ENCODE data around the gene KCNK6.
A peak's percentile ranks its signal among the peaks of the same experiment; 100 is the strongest.

The KCNK6 gene

GRCh38 chr19:38375748-38376147, 56.1 kb downstream of the KCNK6 start:
- Histone ChIP-seq H3K9me3 (ENCODE audit: control extremely low read depth in 1 of 5, control insufficient read depth in 4 of 5, insufficient read depth in 2 of 5, low read depth in 1 of 5, low read length in 4 of 5) (peaks cover 0 to 2% (median 0%) of the 10 kb centered on the region in 5 experiments), H3K4me1 (ENCODE audit: control extremely low read depth in 1 of 4, control insufficient read depth in 4 of 4, insufficient read depth in 4 of 4, low read length in 3 of 4) (peaks cover 15 to 23% (median 20%) of the 10 kb centered on the region in 4 experiments), H3K27me3 (replicated peaks in 2 of 5; ENCODE audit: control insufficient read depth in 4 of 5, insufficient read depth in 5 of 5, low read length in 4 of 5) (no peaks in the 10 kb centered on the region), H3K27ac (ENCODE audit: insufficient read depth in 1 of 2, low read depth in 1 of 2, low read length in 2 of 2, poor library complexity in 1 of 2, severe bottlenecking in 2 of 2) (peak overlapping the region in 1 of 2 experiments; percentile 95), H3K4me3 (ENCODE audit: control insufficient read depth in 1 of 7, extremely low read depth in 1 of 7, insufficient read depth in 4 of 7, low read depth in 2 of 7, low read length in 6 of 7) (peak overlapping the region in 6 of 7 experiments; percentile 84 to 97 (median 92)), H3K36me3 (ENCODE audit: control insufficient read depth in 4 of 4, insufficient read depth in 4 of 4, low read length in 3 of 4) (peaks cover 6 to 27% (median 21%) of the 10 kb centered on the region in 4 experiments)
- POLR2A ChIA-PET = interaction anchor here (1.2 kb wide), 1 partner anchor 11 kb away, joined by 3 read pairs; no protein-coding TSS in a partner anchor
- WGBS (ENCODE audit: insufficient coverage) = 100% methylated on average over 2 of the region's 5 CpGs
- no peak for DNase-seq
- CTCF ChIA-PET = interaction anchor here (0.7 to 1.4 kb wide), 5 partner anchors 10 to 132 kb away, joined by 3 to 5 read pairs (median 3); partner anchors contain the start of gene GGN

DNA sequence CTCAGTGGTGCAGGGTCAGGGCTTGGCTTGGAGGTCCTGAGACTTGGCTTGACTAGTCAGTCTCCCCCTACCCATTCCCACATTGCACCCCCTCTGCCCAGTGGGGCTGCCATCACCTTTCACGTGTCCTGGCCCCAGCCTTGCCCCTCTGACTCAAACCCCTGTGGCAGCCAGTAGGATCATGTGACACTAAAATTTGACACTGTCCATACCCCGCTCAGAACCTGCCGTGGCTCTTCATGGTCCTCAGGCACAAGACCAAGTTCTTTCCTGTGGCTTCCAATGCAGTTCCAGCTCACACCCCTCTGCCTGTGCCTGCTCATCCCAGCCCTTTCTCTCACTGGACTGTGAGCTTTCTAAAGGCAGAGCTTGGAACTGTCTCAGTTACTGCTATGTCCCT, 56.9 kb downstream of the KCNK6 start:
- Histone ChIP-seq H3K4me1 (ENCODE audit: control extremely low read depth in 1 of 4, control insufficient read depth in 4 of 4, insufficient read depth in 4 of 4, low read length in 3 of 4) (peaks cover 15 to 23% (median 20%) of the 10 kb centered on the region in 4 experiments), H3K27me3 (replicated peaks in 2 of 5; ENCODE audit: control insufficient read depth in 4 of 5, insufficient read depth in 5 of 5, low read length in 4 of 5) (no peaks in the 10 kb centered on the region), H3K27ac (ENCODE audit: insufficient read depth in 1 of 2, low read depth in 1 of 2, low read length in 2 of 2, poor library complexity in 1 of 2, severe bottlenecking in 2 of 2) (no peak overlapping the region), H3K36me3 (ENCODE audit: control insufficient read depth in 4 of 4, insufficient read depth in 4 of 4, low read length in 3 of 4) (peaks cover 14 to 35% (median 28%) of the 10 kb centered on the region in 4 experiments), H3K4me3 (ENCODE audit: control insufficient read depth in 1 of 7, extremely low read depth in 1 of 7, insufficient read depth in 4 of 7, low read depth in 2 of 7, low read length in 6 of 7) (no peak overlapping the region), H3K9me3 (ENCODE audit: control extremely low read depth in 1 of 5, control insufficient read depth in 4 of 5, insufficient read depth in 2 of 5, low read depth in 1 of 5, low read length in 4 of 5) (no peaks in the 10 kb centered on the region)
- 90% methylated on average over 3 of the region's 3 CpGs for WGBS (ENCODE audit: insufficient coverage)
- CTCF ChIA-PET = interaction anchor here (1.2 to 1.4 kb wide), 2 partner anchors 11 to 42 kb away, joined by 3 to 5 read pairs; partner anchors contain the start of gene GGN
- POLR2A ChIA-PET = interaction anchor here (1.2 kb wide), 1 partner anchor 10 kb away, joined by 3 read pairs; no protein-coding TSS in a partner anchor
- no peak for DNase-seq

DNA sequence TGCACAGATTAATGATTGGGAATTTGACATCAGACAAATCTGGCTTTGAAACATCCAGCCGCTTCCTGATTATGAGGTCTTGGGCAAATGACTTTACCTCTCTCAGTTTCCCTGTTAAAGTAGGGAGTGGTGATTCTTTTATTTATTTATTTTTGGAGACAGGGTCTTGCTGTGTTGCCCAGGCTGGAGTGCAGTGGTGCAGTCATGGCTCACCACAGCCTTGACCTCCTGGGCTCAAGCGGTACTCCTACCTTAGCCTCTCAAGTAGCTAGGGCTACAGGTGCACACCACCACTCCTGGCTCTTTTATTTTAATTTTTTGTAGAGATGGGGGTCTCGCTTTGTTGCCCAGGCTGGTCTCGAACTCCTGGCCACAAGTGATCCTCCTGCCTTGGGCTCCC, 57.4 kb downstream of the KCNK6 start:
- ChIA-PET POLR2A (interaction anchor here (1.2 kb wide), 1 partner anchor 10 kb away, joined by 3 read pairs; no protein-coding TSS in a partner anchor), CTCF (interaction anchor here (1.1 to 1.4 kb wide), 2 partner anchors 43 to 143 kb away, joined by 3 read pairs; no protein-coding TSS in a partner anchor)
- Histone ChIP-seq H3K27ac (ENCODE audit: insufficient read depth in 1 of 2, low read depth in 1 of 2, low read length in 2 of 2, poor library complexity in 1 of 2, severe bottlenecking in 2 of 2) (no peak overlapping the region), H3K27me3 (replicated peaks in 2 of 5; ENCODE audit: control insufficient read depth in 4 of 5, insufficient read depth in 5 of 5, low read length in 4 of 5) (no peaks in the 10 kb centered on the region), H3K9me3 (ENCODE audit: control extremely low read depth in 1 of 5, control insufficient read depth in 4 of 5, insufficient read depth in 2 of 5, low read depth in 1 of 5, low read length in 4 of 5) (no peaks in the 10 kb centered on the region), H3K36me3 (ENCODE audit: control insufficient read depth in 4 of 4, insufficient read depth in 4 of 4, low read length in 3 of 4) (peaks cover 14 to 40% (median 30%) of the 10 kb centered on the region in 4 experiments), H3K4me3 (ENCODE audit: control insufficient read depth in 1 of 7, extremely low read depth in 1 of 7, insufficient read depth in 4 of 7, low read depth in 2 of 7, low read length in 6 of 7) (no peak overlapping the region), H3K4me1 (ENCODE audit: control extremely low read depth in 1 of 4, control insufficient read depth in 4 of 4, insufficient read depth in 4 of 4, low read length in 3 of 4) (peaks cover 15 to 23% (median 20%) of the 10 kb centered on the region in 4 experiments)
- WGBS (ENCODE audit: insufficient coverage) = 100% methylated on average over 1 of the region's 4 CpGs
- no peak for DNase-seq

DNA sequence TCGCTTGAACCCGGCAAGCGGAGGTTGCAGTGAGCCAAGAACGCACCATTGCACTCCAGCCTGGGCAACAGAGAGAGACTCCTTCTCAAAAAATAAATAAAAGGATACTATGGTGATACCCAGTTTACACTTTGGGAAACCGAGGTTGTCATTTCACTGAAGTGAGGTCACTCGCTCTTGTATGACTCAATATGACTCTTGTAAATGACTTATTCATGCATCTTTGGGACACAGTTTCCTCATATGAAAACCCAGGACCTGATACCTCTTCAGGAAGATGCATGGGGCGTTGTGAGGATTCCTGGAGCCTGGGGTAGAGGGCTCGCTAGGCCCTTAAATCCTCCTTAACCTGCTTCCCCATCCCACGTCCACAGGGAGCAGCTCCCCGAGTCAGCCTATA, 59.2 kb downstream of the KCNK6 start:
- peaks cover 14 to 20% (median 18%) of the 10 kb centered on the region in 4 experiments for H3K4me1 ChIP-seq (ENCODE audit: control extremely low read depth in 1 of 4, control insufficient read depth in 4 of 4, insufficient read depth in 4 of 4, low read length in 3 of 4)
- CTCF ChIA-PET = interaction anchor here (1.3 kb wide), 1 partner anchor 24 kb away, joined by 4 read pairs; the partner anchor contains the start of gene FAM98C
- POLR2A ChIA-PET = no interaction called here
- H3K36me3 ChIP-seq (ENCODE audit: control insufficient read depth in 4 of 4, insufficient read depth in 4 of 4, low read length in 3 of 4) = peaks cover 17 to 55% (median 44%) of the 10 kb centered on the region in 4 experiments
- no peak overlapping the region for H3K27ac ChIP-seq (ENCODE audit: insufficient read depth in 1 of 2, low read depth in 1 of 2, low read length in 2 of 2, poor library complexity in 1 of 2, severe bottlenecking in 2 of 2)
- H3K27me3 ChIP-seq (replicated peaks in 2 of 5; ENCODE audit: control insufficient read depth in 4 of 5, insufficient read depth in 5 of 5, low read length in 4 of 5) = peaks cover 0 to 3% (median 0%) of the 10 kb centered on the region in 5 experiments
- 99% methylated on average over 10 of the region's 10 CpGs for WGBS (ENCODE audit: insufficient coverage)
- no peak for DNase-seq
- no peaks in the 10 kb centered on the region for H3K9me3 ChIP-seq (ENCODE audit: control extremely low read depth in 1 of 5, control insufficient read depth in 4 of 5, insufficient read depth in 2 of 5, low read depth in 1 of 5, low read length in 4 of 5)
- no peak overlapping the region for H3K4me3 ChIP-seq (ENCODE audit: control insufficient read depth in 1 of 7, extremely low read depth in 1 of 7, insufficient read depth in 4 of 7, low read depth in 2 of 7, low read length in 6 of 7)

GRCh38 chr19:38381138-38381537, 61.5 kb downstream of the KCNK6 start:
- Histone ChIP-seq H3K4me1 (ENCODE audit: control extremely low read depth in 1 of 4, control insufficient read depth in 4 of 4, insufficient read depth in 4 of 4, low read length in 3 of 4) (peaks cover 0 to 11% (median 7%) of the 10 kb centered on the region in 4 experiments), H3K4me3 (ENCODE audit: control insufficient read depth in 1 of 7, extremely low read depth in 1 of 7, insufficient read depth in 4 of 7, low read depth in 2 of 7, low read length in 6 of 7) (no peak overlapping the region), H3K9me3 (ENCODE audit: control extremely low read depth in 1 of 5, control insufficient read depth in 4 of 5, insufficient read depth in 2 of 5, low read depth in 1 of 5, low read length in 4 of 5) (no peaks in the 10 kb centered on the region), H3K27me3 (replicated peaks in 2 of 5; ENCODE audit: control insufficient read depth in 4 of 5, insufficient read depth in 5 of 5, low read length in 4 of 5) (peaks cover 0 to 23% (median 0%) of the 10 kb centered on the region in 5 experiments), H3K36me3 (ENCODE audit: control insufficient read depth in 4 of 4, insufficient read depth in 4 of 4, low read length in 3 of 4) (peaks cover 17 to 70% (median 49%) of the 10 kb centered on the region in 4 experiments), H3K27ac (ENCODE audit: insufficient read depth in 1 of 2, low read depth in 1 of 2, low read length in 2 of 2, poor library complexity in 1 of 2, severe bottlenecking in 2 of 2) (no peak overlapping the region)
- 97% methylated on average over 9 of the region's 9 CpGs for WGBS (ENCODE audit: insufficient coverage)
- DNase-seq = no peak
- POLR2A ChIA-PET = interaction anchor here (0.6 kb wide), 1 partner anchor 31 kb away, joined by 3 read pairs; no protein-coding TSS in a partner anchor
- CTCF ChIA-PET = interaction anchor here (0.6 to 1.8 kb wide), 3 partner anchors 10 to 147 kb away, joined by 3 to 6 read pairs (median 5); partner anchors contain the start of gene FAM98C
